ENCODE measurements around the gene STK35.

GRCh38 chr20:2131366-2131765 is 29.7 kb downstream of the STK35 start:
- TF ChIP-seq EZH2phosphoT487 (IDR thresholded peaks at IDR 0.05; ENCODE audit: insufficient read depth, low read depth) (no peak), EZH2 (IDR thresholded peaks at IDR 0.05; ENCODE audit: insufficient read depth, poor library complexity, severe bottlenecking) (no peak)
